DMS53 (cell line): ENCODE measurements around the gene SNIP1.
"Not testable (repeated sequence)": the region's sequence is repeated elsewhere in the genome, so short reads cannot be mapped to it uniquely, and the experiment has no call there.

Experiments
- DNase-seq: peaks from one replicate; lab custom pipeline; 2025; lab: John Stamatoyannopoulos, UW

Gene SNIP1

GRCh38 chr1:37513795-37514349 lies 40.2 kb downstream of the SNIP1 start:
- DNase-seq = peak; percentile 91

GRCh38 chr1:37509181-37509580 lies 44.9 kb downstream of the SNIP1 start:
- peak; percentile 31 for DNase-seq

- no peak for DNase-seq
These were observed 47.4 kb downstream of the SNIP1 start for GRCh38 chr1:37506740-37507139.

GRCh38 chr1:37502791-37503190 lies 51.3 kb downstream of the SNIP1 start:
- DNase-seq = not testable (repeated sequence)

GRCh38 chr1:37502104-37502503 lies 52.0 kb downstream of the SNIP1 start:
- DNase-seq = no peak

- DNase-seq = no peak
These were observed 52.4 kb downstream of the SNIP1 start for GRCh38 chr1:37501661-37502060.

- peak; percentile 56 for DNase-seq
These were observed 55.0 kb downstream of the SNIP1 start for GRCh38 chr1:37498872-37499617.

- DNase-seq = peak; percentile 95
These were observed 56.3 kb downstream of the SNIP1 start for GRCh38 chr1:37497832-37498231.

- DNase-seq = no peak
These were observed 58.2 kb downstream of the SNIP1 start for GRCh38 chr1:37495875-37496274.

GRCh38 chr1:37493336-37494098 lies 60.6 kb downstream of the SNIP1 start:
- no peak for DNase-seq

GRCh38 chr1:37487619-37487984 lies 66.5 kb downstream of the SNIP1 start:
- DNase-seq = no peak

GRCh38 chr1:37486680-37487618 lies 67.1 kb downstream of the SNIP1 start:
- peak; percentile 76 for DNase-seq

- DNase-seq = no peak
These were observed 68.0 kb downstream of the SNIP1 start for GRCh38 chr1:37485902-37486679.
